Fibroblast of peridontal ligament (primary cell): ENCODE data around the gene BCR.
A peak's percentile ranks its signal among the peaks of the same experiment; 100 is the strongest.

Experiments
- DNase-seq: peaks from one replicate; pipeline ENCODE4 v3.0.0-alpha.2; 2010; ENCODE audit errors: extremely low read depth

The BCR gene

GRCh38 chr22:23231471-23232093 lies 51.3 kb downstream of the BCR start:
- DNase-seq, result no peak

DNA sequence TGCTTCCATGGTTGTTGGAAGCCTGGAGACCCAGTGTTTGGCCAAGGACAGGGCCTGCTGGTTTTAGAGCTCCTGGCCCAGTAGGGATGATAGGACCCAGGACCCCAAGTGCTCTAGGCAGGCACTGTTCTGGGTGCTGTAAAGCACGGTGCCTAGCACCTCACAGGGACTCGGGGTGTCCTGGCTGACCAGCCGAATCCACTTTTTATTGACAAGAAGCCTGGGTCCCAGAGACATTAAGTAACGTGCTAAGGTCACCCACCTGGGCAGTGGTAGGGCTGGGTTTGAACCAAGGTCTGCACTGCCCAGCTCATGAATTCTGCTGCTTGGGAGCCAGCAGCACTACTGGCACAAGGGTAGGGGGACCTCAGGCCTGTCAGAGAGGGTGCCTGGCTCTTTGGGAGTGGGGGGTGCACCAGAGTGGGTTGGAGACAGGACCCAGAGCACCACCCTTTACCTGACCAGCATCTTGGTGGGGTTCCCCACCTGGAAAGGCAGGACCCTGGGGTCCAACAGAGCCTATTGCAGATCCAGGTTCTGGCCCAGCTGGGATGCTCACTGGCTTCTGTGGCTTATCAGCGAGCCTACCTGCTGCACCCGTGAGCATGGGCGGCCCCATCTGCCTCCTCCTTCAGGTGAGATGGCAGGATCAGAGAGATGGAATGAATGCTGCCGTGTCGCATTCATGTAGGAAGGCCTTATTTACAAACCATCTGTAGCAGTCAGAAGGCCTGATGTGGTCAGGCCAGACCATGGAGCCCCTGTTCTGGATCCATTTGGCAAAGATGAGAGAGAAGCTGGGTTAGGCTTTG lies 52.0 kb downstream of the BCR start:
- DNase-seq, result no peak

DNA sequence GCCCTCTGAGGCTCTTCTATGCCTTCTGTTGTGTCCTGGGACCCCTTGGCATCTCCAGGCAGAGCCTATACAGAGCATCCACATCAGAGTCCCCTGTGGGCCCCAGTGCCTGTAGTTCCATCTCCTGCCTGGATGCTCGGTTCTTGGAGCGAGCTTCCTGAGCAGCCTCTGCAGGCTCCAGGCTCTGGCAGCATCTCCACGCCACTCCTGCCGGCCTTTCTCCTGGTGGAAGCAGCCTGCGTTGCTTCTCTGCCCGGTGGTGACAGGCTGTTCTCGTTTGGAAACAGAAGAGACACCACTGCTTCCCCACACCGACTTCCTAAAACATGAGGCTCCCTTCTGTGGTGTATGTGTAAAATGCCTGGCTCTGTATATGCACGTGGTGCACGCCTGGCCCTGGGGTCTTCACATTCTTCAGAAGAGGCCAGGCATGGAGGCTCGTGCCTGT lies 52.8 kb downstream of the BCR start:
- DNase-seq, result no peak

- peak; percentile 71 for DNase-seq
Observed at GRCh38 chr22:23233752-23234408, 53.6 kb downstream of the BCR start.

- DNase-seq, result no peak
Observed at GRCh38 chr22:23234409-23235161, 54.3 kb downstream of the BCR start.

- no peak for DNase-seq
Observed at GRCh38 chr22:23235425-23235824, 55.1 kb downstream of the BCR start.

DNA sequence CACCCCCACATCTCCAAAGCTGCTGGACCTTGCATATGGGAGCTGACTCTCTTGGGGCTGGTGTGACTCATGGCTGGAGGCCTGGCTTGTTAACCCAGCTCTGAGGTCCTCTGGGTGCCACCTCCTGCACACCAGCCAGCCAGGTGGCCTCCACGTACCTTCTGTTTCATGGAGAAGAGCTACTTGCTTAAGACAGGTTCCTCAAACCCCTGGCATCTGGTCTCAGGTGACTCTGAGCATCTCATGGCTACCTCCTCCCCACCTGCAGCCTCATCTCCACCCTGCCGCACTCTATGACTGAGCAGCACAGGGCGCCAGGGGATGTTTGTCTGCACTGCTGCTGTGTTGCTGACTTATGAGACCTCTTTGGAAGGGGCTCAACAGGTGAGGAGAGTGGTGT lies 55.7 kb downstream of the BCR start:
- no peak for DNase-seq

DNA sequence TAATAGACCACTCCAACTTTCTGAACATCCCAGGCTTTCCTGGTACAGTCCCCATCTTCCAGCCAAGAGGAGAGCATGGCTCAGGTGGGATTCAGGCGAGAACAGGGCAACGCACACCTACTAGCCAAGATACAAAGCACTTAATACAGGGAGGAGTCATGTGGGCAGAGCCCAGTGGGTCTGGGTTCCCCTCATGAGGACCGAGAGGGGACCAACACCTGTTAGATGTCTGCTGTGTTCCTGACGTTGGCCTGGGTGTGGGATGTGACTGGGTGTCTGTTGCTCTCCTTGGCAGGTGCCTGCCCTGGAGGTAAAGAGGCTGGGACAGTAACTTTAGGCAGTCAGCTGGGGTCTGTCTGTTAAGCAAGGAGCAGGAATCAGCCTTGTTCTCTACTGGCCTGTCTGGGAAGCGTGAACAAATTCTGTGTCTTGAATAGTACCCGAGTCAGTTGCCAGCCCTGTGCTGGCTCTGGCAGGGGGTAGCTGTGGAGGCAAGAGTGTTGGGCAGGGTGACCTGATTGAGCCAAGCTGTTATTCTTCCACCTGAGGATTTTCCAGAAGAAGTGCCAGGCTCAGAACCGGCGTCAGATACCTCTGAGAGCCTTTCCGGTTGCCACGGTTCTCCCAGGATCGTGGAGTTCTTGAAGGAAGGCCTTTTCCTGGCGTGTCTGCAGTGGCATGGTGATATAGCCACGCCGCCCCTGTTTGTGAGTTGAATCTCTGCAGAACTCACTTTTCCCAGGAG lies 56.3 kb downstream of the BCR start:
- no peak for DNase-seq

DNA sequence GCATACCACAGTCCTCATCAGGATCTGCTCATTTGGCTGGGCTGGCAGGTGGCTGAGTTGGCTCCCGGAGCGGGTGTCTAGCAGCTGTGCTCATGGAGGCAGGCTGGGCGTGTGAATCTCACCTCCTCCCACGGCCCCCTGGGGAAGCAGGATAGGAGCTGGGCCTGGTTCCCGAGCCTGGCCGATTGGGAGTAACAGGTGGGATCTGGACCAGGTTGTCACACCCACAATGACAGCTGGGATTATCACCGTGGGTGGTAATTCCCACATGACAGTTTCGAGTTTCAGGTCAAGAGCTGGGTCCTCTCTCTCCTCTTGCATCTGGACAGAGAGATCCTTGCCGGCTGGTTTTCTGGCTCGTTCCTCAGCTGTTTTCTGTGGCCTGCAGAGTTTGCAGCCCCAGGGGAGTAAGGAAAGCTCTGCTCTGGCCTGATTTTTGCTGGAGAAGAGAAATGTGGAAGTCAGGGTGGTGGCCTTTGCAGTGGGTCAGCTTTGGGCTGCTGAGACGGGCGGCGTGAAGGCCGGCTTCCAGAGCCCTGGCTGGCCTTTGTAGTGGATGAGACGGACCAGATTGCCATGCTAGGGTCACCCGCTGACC lies 57.0 kb downstream of the BCR start:
- DNase-seq, result peak; percentile 16

DNA sequence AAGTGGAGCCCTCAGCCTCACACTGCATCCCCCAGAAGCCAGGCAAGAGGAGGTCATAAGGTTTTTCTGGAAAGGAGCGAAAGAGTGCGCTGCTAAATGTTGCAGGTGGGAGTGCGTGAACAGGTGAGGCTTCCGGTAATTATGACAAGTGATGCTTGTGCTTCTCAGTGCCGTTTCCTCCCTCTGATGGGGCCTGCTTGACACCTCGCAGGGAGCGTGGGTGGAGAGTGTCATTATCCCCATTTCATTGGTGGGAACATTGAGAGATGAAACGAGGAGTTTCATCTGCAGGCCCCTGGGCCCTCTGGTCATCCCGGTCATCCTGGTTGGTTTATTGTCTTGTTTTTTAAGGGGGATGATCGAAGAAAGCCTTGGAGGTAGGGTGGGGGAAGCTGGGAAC lies 57.5 kb downstream of the BCR start:
- DNase-seq, result no peak

GRCh38 chr22:23238707-23239106 lies 58.4 kb downstream of the BCR start:
- DNase-seq, result no peak

DNA sequence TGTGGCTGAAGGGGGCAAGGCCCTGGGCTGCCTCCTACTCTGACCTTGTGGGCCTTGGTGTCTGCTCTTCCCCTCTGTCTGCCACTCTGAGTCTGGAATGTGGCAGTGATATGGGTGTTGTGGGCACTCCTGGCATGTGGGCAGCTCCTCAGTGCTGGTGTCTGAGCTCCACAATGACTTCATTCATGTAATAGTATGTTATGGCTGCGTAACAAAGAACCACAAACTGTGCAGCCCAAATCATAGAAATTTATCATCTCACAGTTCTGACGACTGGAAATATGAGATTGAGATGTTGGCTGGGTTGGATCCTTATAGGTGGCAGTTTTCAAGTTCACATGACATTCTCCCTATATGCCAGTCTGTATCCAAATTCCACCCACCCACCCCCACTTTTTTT lies 59.1 kb downstream of the BCR start:
- DNase-seq, result no peak

DNA sequence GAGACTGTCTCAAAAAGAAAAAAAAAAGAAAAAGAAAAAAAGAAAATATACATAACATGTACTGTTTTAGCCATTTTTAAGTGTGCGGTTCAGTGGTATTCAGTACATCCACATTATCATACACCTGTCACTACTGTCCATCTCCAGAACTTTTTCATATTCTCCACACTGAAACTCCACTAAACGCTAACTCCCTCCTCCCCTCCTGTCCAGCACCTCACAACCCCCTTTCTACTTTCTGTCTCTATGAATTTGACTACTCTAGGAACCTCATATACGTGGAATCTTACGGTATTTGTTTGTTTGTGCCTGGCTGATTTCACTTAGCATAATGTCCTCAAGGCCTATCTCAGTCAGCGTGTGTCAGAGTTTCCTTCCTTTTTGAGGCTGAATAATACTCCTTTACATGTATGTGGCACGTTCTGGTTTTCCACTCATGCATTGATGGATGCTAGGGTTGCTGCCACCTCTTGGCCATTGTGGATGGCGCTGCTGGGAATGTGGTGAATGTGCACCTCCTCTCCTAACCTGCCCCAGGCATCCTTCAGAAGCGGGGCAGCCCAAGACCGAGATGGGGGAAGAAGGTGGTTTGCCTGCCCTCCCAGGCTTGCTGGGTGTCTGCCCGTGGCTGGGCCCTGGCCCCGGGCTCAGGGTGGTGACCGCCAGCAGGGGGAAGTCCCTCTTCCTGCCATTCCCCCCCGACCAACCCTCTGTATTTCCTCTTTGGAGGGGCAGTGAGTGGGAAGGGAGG lies 60.5 kb downstream of the BCR start:
- DNase-seq, result no peak

DNA sequence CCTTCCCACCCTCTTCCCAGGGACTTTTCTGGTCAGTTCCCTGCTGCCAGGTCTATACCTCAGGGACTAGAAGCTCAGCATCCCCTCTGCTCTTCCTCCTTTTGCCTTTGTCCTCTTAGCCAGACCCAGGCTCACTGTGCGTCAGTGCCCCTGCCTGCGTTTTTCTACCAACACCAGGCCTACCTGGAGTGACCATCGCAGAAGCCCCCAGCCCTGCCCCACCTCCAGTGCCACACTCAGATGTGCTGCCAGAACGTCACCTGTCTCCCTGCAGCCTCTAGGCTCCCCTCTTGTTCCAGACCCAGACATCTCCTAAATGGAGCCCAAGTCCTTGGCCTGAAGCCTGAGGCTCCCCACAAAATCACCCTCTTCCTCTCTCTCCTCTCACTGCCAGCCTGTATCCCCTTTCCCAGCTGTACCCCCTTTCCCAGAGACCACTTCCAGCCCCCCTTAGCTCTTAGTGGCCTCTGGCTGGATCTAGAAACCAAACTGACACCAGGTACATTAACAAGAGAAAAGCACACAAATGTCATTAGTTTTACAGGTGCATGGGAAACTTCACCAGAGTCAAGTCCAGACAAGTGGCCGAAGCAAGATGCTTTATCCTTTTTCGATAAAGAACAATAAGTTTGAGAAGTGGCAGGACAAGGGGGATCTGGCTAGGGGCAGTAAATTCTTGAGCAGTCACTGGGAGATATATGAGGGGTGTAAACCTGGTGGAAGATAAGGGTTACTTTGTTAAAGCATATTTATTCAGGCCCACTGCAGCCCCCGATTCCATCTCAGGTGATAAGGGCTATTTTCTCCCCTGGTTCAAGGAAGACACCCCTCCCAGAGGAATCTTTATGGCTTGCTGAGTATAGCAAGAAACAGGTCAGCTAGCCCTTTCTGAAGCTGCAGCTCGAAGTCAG lies 61.5 kb downstream of the BCR start:
- DNase-seq, result no peak

DNA sequence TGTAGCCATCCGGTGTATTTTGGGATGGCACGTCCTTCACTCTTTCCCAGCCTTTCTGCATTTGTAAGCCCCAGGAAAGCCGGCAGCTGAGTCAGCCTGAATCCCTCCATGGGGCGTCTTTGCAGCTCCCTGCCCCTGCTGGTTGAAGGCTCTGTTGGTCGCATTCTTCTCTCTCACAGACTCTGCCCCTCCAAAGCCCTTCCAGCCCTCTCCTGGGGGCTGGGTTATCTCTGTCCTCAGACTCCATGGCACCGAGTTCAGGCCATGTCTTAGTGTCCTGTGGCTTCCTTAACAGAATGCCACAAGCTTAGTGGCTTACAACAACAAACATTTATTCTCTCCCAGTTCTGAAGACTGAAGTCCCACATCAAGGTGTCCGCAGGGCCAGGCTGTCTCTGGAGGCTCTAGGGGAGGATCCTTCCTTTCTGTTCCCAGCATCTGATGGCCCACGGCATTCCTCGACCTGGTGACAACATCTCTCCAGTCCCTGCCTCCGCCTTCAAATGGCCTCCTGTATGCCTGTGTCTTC lies 62.2 kb downstream of the BCR start:
- no peak for DNase-seq

DNA sequence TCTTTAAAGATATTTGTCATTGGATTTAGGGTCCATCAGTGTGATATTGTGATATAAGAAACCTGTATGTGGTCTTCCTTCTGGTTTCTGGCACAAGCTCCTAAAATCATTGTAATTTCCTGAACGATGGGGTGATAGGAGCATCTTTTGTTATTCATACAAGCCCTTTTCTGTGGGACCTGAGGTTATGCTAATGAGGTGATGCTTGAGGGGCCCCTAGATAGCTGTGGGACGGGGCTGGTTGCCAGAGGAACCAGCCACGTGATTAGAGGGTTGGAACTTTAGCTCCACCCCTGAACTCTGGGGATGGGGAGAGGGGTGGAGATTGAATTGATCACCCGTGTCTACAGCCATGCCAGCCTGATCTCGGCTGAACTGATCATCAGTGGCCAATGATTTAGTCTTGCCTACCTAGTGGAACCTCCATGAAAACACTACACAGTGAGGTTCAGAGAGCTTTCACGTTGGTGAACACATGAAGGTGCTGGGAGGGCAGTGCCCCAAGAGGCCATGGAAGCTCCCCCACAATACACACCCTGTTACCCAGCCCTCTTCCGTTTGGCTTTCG lies 62.8 kb downstream of the BCR start:
- DNase-seq, result no peak

DNA sequence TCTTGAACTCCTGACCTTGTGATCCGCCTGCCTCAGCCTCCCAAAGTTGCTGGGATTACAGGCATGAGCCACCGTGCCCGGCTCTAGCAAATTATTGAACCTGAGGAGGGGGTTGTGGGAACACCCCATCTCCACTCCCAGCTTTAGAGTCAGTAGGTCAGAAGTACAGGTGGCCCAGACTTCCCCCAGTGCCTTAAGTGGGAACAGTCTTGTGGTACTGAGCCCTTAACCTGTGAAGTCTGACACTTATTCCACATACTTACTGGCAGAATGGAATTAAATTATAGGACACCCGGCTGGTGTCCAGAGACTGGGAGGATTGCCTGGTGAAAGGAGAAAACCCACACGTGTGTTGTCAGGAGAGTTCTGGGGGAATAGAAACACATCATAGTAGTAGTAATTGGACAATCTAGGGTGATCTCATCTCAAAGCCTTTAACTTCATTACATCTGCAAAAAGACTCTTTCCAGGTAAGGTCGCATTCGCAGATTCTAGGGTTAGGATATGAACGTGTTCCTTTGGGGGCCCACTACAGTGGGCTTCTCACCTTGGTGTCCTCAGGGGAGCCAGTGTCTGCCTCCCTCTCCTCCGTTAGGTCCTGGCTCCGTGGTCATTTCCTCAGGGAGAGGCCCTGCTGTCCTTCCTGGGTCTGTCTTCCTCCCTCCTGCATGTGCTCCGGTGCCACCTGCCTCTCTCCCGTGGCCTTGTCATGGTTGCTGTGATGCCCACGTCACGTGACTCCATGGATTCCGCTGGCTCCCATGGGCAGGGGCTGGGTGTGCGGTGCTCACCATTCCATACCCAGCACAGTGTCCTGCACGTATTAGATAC lies 63.8 kb downstream of the BCR start:
- DNase-seq, result no peak

GRCh38 chr22:23244690-23245044 lies 64.4 kb downstream of the BCR start:
- DNase-seq, result no peak
